AML-193 (cell line): ENCODE results near the gene DPEP1.
"Not testable (repeated sequence)": the region's sequence is repeated elsewhere in the genome, so short reads cannot be mapped to it uniquely, and the experiment has no call there.

Experiments used
- DNase-seq, 2 experiments: peaks; one replicate each; lab custom pipeline; 2025; lab: John Stamatoyannopoulos, UW

Gene DPEP1

GRCh38 chr16:89577055-89577759, 36.2 kb upstream of the DPEP1 start:
- DNase-seq = no peak

GRCh38 chr16:89579351-89579750, 34.1 kb upstream of the DPEP1 start:
- no peak for DNase-seq

- no peak for DNase-seq
These were observed 32.3 kb upstream of the DPEP1 start for GRCh38 chr16:89581045-89581695.

GRCh38 chr16:89581861-89582563, 31.4 kb upstream of the DPEP1 start:
- DNase-seq = no peak

GRCh38 chr16:89582614-89583196, 30.7 kb upstream of the DPEP1 start:
- no peak for DNase-seq

- DNase-seq = no peak
These were observed 30.1 kb upstream of the DPEP1 start for GRCh38 chr16:89583197-89583894.

- DNase-seq = no peak
These were observed 29.4 kb upstream of the DPEP1 start for GRCh38 chr16:89583895-89584644.

GRCh38 chr16:89584768-89585549, 28.5 kb upstream of the DPEP1 start:
- DNase-seq = no peak

- DNase-seq = no peak
These were observed 27.2 kb upstream of the DPEP1 start for GRCh38 chr16:89586218-89586617.

GRCh38 chr16:89586853-89587252, 26.6 kb upstream of the DPEP1 start:
- DNase-seq = no peak

GRCh38 chr16:89587676-89588075, 25.8 kb upstream of the DPEP1 start:
- DNase-seq = not testable (repeated sequence)

- no peak for DNase-seq
These were observed 24.9 kb upstream of the DPEP1 start for GRCh38 chr16:89588413-89589109.

- DNase-seq = no peak
These were observed 24.1 kb upstream of the DPEP1 start for GRCh38 chr16:89589241-89589926.

- DNase-seq = no peak
These were observed 19.6 kb upstream of the DPEP1 start for GRCh38 chr16:89593841-89594240.

- no peak for DNase-seq
These were observed 17.9 kb upstream of the DPEP1 start for GRCh38 chr16:89595330-89596060.

GRCh38 chr16:89596061-89596689, 17.3 kb upstream of the DPEP1 start:
- DNase-seq = no peak

GRCh38 chr16:89596957-89597649, 16.3 kb upstream of the DPEP1 start:
- DNase-seq = no peak

GRCh38 chr16:89598199-89598598, 15.2 kb upstream of the DPEP1 start:
- no peak for DNase-seq
